ENCODE measurements around the gene NEXN.

DNA sequence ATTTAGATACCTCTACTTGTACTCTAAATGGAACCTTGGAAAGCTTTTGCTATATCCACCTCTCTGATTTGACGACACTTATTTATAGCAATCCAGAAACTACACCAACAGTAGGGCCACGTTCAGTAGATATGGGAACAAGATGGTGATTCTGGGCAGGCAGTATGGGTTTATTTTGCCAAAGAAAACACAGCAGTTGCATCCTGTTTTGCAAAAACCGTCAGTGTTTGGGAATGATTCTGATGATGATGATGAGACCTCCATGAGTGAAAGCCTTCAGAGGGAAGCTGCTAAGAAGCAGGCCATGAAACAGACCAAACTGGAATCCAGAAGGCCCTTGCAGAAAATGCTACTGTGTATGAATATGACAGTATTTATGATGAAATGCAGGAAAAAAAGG is 41.5 kb upstream of the NEXN start:
- TF ChIP-seq, protein P1, sequence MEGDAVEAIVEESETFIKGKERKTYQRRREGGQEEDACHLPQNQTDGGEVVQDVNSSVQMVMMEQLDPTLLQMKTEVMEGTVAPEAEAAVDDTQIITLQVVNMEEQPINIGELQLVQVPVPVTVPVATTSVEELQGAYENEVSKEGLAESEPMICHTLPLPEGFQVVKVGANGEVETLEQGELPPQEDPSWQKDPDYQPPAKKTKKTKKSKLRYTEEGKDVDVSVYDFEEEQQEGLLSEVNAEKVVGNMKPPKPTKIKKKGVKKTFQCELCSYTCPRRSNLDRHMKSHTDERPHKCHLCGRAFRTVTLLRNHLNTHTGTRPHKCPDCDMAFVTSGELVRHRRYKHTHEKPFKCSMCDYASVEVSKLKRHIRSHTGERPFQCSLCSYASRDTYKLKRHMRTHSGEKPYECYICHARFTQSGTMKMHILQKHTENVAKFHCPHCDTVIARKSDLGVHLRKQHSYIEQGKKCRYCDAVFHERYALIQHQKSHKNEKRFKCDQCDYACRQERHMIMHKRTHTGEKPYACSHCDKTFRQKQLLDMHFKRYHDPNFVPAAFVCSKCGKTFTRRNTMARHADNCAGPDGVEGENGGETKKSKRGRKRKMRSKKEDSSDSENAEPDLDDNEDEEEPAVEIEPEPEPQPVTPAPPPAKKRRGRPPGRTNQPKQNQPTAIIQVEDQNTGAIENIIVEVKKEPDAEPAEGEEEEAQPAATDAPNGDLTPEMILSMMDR (IDR thresholded peaks at IDR 0.05), result no peak
- no peak for TF ChIP-seq POLR2A (IDR thresholded peaks at IDR 0.05)

Data from heart left ventricle (tissue), 13 donors.